K562 (cell line): ENCODE data around the gene PRDX2. TPM values are rescaled to one million over a fixed set of nuclear protein-coding genes. Genes with fewer than 3 reads are reported as not detected.
A peak's percentile ranks its signal among the peaks of the same experiment; 100 is the strongest.

Source experiments
- ATAC-seq: fragments of 200-7000 bp; cut with Tn5 transposase; 3 replicates; pipeline ENCODE4 v1.9.1; 2020; ENCODE audit warnings: moderate library complexity
- BruUV-seq: library from RNA; stranded (reverse); fragments of 400-500 nt; replicated peaks from 2 replicates; lab custom pipeline; 2021; lab: Mats Ljungman, UMichigan
- CTCF ChIA-PET: fragments of 300-600 bp; formaldehyde crosslinking; extraction: SDS; loops from one replicate; lab custom pipeline; 2021; ENCODE audit warnings: low intra/inter-chr PET ratio; lab: Yijun Ruan, JAX
- POLR2A ChIA-PET: fragments of 300-600, 350-650 bp; sonication (Branson Sonifier 250); formaldehyde crosslinking; extraction: SDS; loops from one replicate; lab custom pipeline; 2021; ENCODE audit warnings: antibody characterized with exemption, inconsistent platforms; lab: Yijun Ruan, JAX
- DNase-seq, 4 experiments: peaks; one replicate each; pipeline versions ENCODE4 v3.0.0 to v3.0.0-alpha.2; 2011 to 2018; ENCODE audit warnings: low spot score in 3 of 4, mixed read lengths in 3 of 4; ENCODE audit errors: extremely low read depth in 1 of 4
- FAIRE-seq: peaks from 2 replicates; lab custom pipeline; 2011; peaks lifted over from hg19 to GRCh38; lab: Jason Lieb, UNC
- H2AFZ ChIP-seq: 2 replicates; pipeline ENCODE4 v1.6.0; 2011; ENCODE audit warnings: low read depth, low read length, control low read depth, inconsistent platforms
- H3K27ac ChIP-seq: fragments of 200-600 bp; 3 replicates; pipeline ENCODE4 v1.8.0; 2011; ENCODE audit warnings: low read depth, mild to moderate bottlenecking, control low read depth, inconsistent platforms, low read length, moderate library complexity, mixed read lengths; ENCODE audit errors: extremely low read depth
- H3K27me3 ChIP-seq, 2 experiments: fragments of 300-600 bp in 1 of 2; 2 replicates in 1 of 2; 3 replicates in 1 of 2; pipeline versions ENCODE4 v1.6.0 to v1.8.0; 2011; ENCODE audit warnings: inconsistent platforms in 2 of 2, low read length in 2 of 2, mild to moderate bottlenecking in 1 of 2, mixed read lengths in 1 of 2, moderate library complexity in 1 of 2; ENCODE audit not compliant: control insufficient read depth in 2 of 2, insufficient read depth in 2 of 2
- H3K36me3 ChIP-seq: fragments of 300-600 bp; 3 replicates; pipeline ENCODE4 v1.8.0; 2011; ENCODE audit warnings: mild to moderate bottlenecking, low read length, inconsistent platforms; ENCODE audit not compliant: control insufficient read depth, insufficient read depth
- H3K4me1 ChIP-seq, 2 experiments: fragments of 200-600 bp in 1 of 2; replicated peaks in 1 of 2; 2 replicates in 1 of 2; 3 replicates in 1 of 2; pipeline versions ENCODE4 v1.5.1 to v1.8.0; 2011; ENCODE audit warnings: inconsistent platforms in 2 of 2, low read length in 2 of 2, mild to moderate bottlenecking in 1 of 2, mixed read lengths in 1 of 2, moderate library complexity in 1 of 2; ENCODE audit not compliant: control insufficient read depth in 2 of 2, insufficient read depth in 2 of 2
- H3K4me2 ChIP-seq: 2 replicates; pipeline ENCODE4 v1.6.1; 2011; ENCODE audit warnings: low read length, control low read depth, inconsistent platforms, mixed read lengths; ENCODE audit not compliant: insufficient read depth
- H3K4me3 ChIP-seq: fragments of 200-600 bp; sonication (generic), shearing (Covaris generic); 2 replicates; pipeline ENCODE4 v1.5.1; 2016; ENCODE audit warnings: control low read depth, inconsistent platforms
- H3K79me2 ChIP-seq: fragments of 200-600 bp; 3 replicates; pipeline ENCODE4 v1.8.0; 2011; ENCODE audit warnings: low read length, inconsistent platforms; ENCODE audit not compliant: control insufficient read depth, insufficient read depth
- H3K9ac ChIP-seq, 2 experiments: 2 replicates each; pipeline versions ENCODE4 v1.6.0 to v1.6.1; 2011; ENCODE audit warnings: low read depth in 2 of 2, low read length in 2 of 2, control low read depth in 1 of 2, inconsistent platforms in 1 of 2, mild to moderate bottlenecking in 1 of 2, mixed read lengths in 1 of 2; ENCODE audit not compliant: insufficient read depth in 1 of 2
- H3K9me1 ChIP-seq: one replicate; pipeline ENCODE4 v1.6.0; 2011; ENCODE audit warnings: inconsistent platforms, mild to moderate bottlenecking, low read length, moderate library complexity; ENCODE audit not compliant: control insufficient read depth, insufficient read depth
- H3K9me3 ChIP-seq: replicated peaks from 2 replicates; pipeline ENCODE4 v1.5.1; 2011; ENCODE audit warnings: low read depth, low read length, inconsistent platforms; ENCODE audit not compliant: control insufficient read depth, insufficient read depth
- H4K20me1 ChIP-seq: replicated peaks from 2 replicates; pipeline ENCODE4 v1.6.1; 2011; ENCODE audit warnings: low read length, inconsistent platforms, mixed read lengths; ENCODE audit not compliant: control insufficient read depth, insufficient read depth
- ELK1 ChIP-seq: sonication (generic); formaldehyde crosslinking; IDR thresholded peaks from 2 replicates; pipeline ENCODE4 v1.8.1; 2022; ENCODE audit warnings: missing genetic modification reagents
- EWSR1 ChIP-seq: fragments of 450-650 bp; IDR thresholded peaks from 2 replicates; pipeline ENCODE4 v1.6.1; 2018; ENCODE audit warnings: borderline replicate concordance, mild to moderate bottlenecking, low read depth, moderate library complexity; ENCODE audit not compliant: partially characterized antibody
- U2AF2 ChIP-seq: fragments of 200-400 bp; formaldehyde crosslinking; optimal IDR thresholded peaks from 2 replicates; pipeline ENCODE3; 2017; ENCODE audit warnings: low read depth, mild to moderate bottlenecking, low read length
- ZBTB43 ChIP-seq: sonication (generic); formaldehyde crosslinking; IDR thresholded peaks from 2 replicates; pipeline ENCODE4 v1.8.0; 2023; ENCODE audit warnings: mild to moderate bottlenecking, missing genetic modification reagents
- WGBS: fragments of 100-300 bp; shearing (Covaris generic); methylation state at CpG from one replicate; pipeline ENCODE4 v1.1.6; 2016; ENCODE audit warnings: low coverage, mixed read lengths; ENCODE audit not compliant: insufficient coverage; ENCODE audit errors: missing lambda C conversion rate; 5-methylcytosine and 5-hydroxymethylcytosine counted together
- in situ Hi-C: fragments of 300-500 bp; cut with MboI; formaldehyde crosslinking; loops from 4 replicates; pipeline ENCODE4 v1.15.0; 2018; ENCODE audit warnings: inconsistent platforms, mixed read lengths
- intact Hi-C: fragments of 100-400 bp; cut with micrococcal nuclease; formaldehyde crosslinking; loops from 2 replicates; pipeline ENCODE4 v1.14.2; 2022
- polyA plus RNA-seq, 8 experiments: library from polyadenylated mRNA; depleted of rRNA in 4 of 8; stranded (reverse) in 5 of 8; unstranded in 3 of 8; fragments of >200 nt; fragmentation: Nextera tagmentation in 2 of 8; fragmentation: Illumina TruSeq in 1 of 8; extraction: Ambion mirVana in 2 of 8; extraction: Trizol in 1 of 8; gene quantifications; 2 replicates each; pipeline versions ENCODE4 v1.2.1 to v1.2.3, GENCODE V29; 2011 to 2014; ENCODE audit warnings: inconsistent platforms in 1 of 8, missing spikeins in 1 of 8
- total RNA-seq, 7 experiments: library from RNA; depleted of rRNA in 6 of 7; stranded (reverse); fragments of >200 nt in 6 of 7; fragmentation: Illumina TruSeq in 2 of 7; extraction: Trizol in 2 of 7; gene quantifications; 2 replicates each; pipeline versions ENCODE4 v1.2.1 to v1.2.3, GENCODE V29; 2011 to 2021; ENCODE audit warnings: low replicate concordance in 1 of 7

Gene PRDX2
- total and polyA plus RNA-seq, 9 of the 15 experiments (the other 6 are each of a cell fraction or from before 2014, with no cell fraction given): 206 to 1,183 (median 415) TPM

- Histone ChIP-seq H2AFZ (no peak overlapping the region), H3K9me3 (no peaks in the 10 kb centered on the region), H3K4me2 (no peak overlapping the region), H3K4me3 (no peak overlapping the region), H4K20me1 (peaks cover 6% of the 10 kb centered on the region; the same call in 1 of the 2 replicates), H3K4me1 (peaks cover 34 to 48% of the 10 kb centered on the region in 2 experiments), H3K9ac (no peak overlapping the region), H3K36me3 (peaks cover 19% of the 10 kb centered on the region; the same call in 2 of the 3 replicates), H3K27me3 (no peaks in the 10 kb centered on the region; a peak in 1 of 5 replicates), H3K27ac (no peak overlapping the region; the same call in 2 of the 3 replicates), H3K9me1 (peaks cover 4% of the 10 kb centered on the region), H3K79me2 (peaks cover 20% of the 10 kb centered on the region)
- POLR2A ChIA-PET: no interaction called here
- in situ Hi-C loops (no loop called here), intact Hi-C loops (loop anchor here (5.0 kb wide), 1 partner anchor 65 kb away; the partner anchor contains the start of gene HOOK2)
- BruUV-seq: no TSS peak
- DNase-seq (no peak), ATAC-seq (no peak), FAIRE-seq (no peak)
- 0 out of 2 replicates have a peak, but pooled peaks have one; percentile 57 for TF ChIP-seq ZBTB43 (CRISPR knock-in tag)
- 0 out of 2 replicates have a peak, but pooled peaks have one; percentile 29 for TF ChIP-seq ELK1 (CRISPR knock-in tag)
- TF ChIP-seq U2AF2: no peak
- TF ChIP-seq EWSR1: no peak
- WGBS: 93% methylated on average over 17 of the region's 18 CpGs
- CTCF ChIA-PET: no interaction called here
Measured at GRCh38 chr19:12842511-12842910, 40.9 kb upstream of the PRDX2 start.
